ENCODE measurements around the gene RALGAPA1. TPM values are rescaled to one million over a fixed set of nuclear protein-coding genes. Genes with fewer than 3 reads are reported as not detected.
A peak's percentile ranks its signal among the peaks of the same experiment; 100 is the strongest.
"Not testable (repeated sequence)": the region's sequence is repeated elsewhere in the genome, so short reads cannot be mapped to it uniquely, and the experiment has no call there.

Gene RALGAPA1
- total RNA-seq, 1 donor from 2014 or later: 83.5 TPM

DNA sequence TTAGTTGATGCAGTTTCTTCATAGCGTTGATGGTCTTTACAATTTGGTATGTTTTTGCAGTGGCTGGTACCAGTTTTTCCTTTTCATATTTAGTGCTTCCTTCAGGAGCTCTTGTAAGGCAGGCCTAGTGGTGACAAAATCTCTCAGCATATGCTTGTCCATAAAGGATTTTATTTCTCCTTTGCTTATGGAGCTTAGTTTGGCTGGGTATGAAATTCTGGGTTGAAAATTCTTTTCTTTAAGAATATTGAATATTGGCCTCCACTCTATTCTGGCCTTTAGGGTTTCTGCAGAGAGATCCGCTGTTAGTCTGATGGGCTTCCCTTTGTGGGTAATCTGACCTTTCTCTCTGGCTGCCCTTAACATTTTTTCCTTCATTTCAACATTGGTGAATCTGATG lies 33.1 kb upstream of the RALGAPA1 start:
- not testable (repeated sequence) for H3K27ac ChIP-seq (ENCODE audit: low read depth, low read length); H3K9ac ChIP-seq (ENCODE audit: low read depth in 1 of 3, low read length in 3 of 3); H3K9me3 ChIP-seq (ENCODE audit: control insufficient read depth in 3 of 3, low read length in 3 of 3); H3K4me1 ChIP-seq (ENCODE audit: control insufficient read depth in 3 of 3, insufficient read depth in 3 of 3, low read length in 3 of 3); H3K4me3 ChIP-seq (ENCODE audit: low read length in 3 of 3); H3K27me3 ChIP-seq (ENCODE audit: control insufficient read depth in 3 of 3, insufficient read depth in 3 of 3, low read length in 3 of 3)
- peaks cover 6 to 16% (median 8%) of the 10 kb centered on the region in 3 donors for H3K36me3 ChIP-seq (ENCODE audit: control insufficient read depth in 3 of 3, insufficient read depth in 3 of 3, low read length in 3 of 3)

- H3K27me3 ChIP-seq (ENCODE audit: control insufficient read depth in 3 of 3, insufficient read depth in 3 of 3, low read length in 3 of 3); H3K4me1 ChIP-seq (ENCODE audit: control insufficient read depth in 3 of 3, insufficient read depth in 3 of 3, low read length in 3 of 3); H3K9me3 ChIP-seq (ENCODE audit: control insufficient read depth in 3 of 3, low read length in 3 of 3); H3K4me3 ChIP-seq (ENCODE audit: low read length in 3 of 3); H3K9ac ChIP-seq (ENCODE audit: low read depth in 1 of 3, low read length in 3 of 3); H3K27ac ChIP-seq (ENCODE audit: low read depth, low read length): not testable (repeated sequence)
- H3K36me3 ChIP-seq (ENCODE audit: control insufficient read depth in 3 of 3, insufficient read depth in 3 of 3, low read length in 3 of 3): peaks cover 6 to 18% (median 8%) of the 10 kb centered on the region in 3 donors
These were observed 32.6 kb upstream of the RALGAPA1 start for GRCh38 chr14:35841704-35842103.

- Histone ChIP-seq H3K27ac (ENCODE audit: low read depth, low read length) (no peak overlapping the region), H3K9ac (ENCODE audit: low read depth in 1 of 3, low read length in 3 of 3) (no peak overlapping the region), H3K4me1 (ENCODE audit: control insufficient read depth in 3 of 3, insufficient read depth in 3 of 3, low read length in 3 of 3) (no peaks in the 10 kb centered on the region), H3K36me3 (ENCODE audit: control insufficient read depth in 3 of 3, insufficient read depth in 3 of 3, low read length in 3 of 3) (peaks cover 5 to 21% (median 19%) of the 10 kb centered on the region in 3 donors), H3K27me3 (ENCODE audit: control insufficient read depth in 3 of 3, insufficient read depth in 3 of 3, low read length in 3 of 3) (no peaks in the 10 kb centered on the region), H3K4me3 (ENCODE audit: low read length in 3 of 3) (no peak overlapping the region), H3K9me3 (ENCODE audit: control insufficient read depth in 3 of 3, low read length in 3 of 3) (no peaks in the 10 kb centered on the region)
These were observed 26.3 kb upstream of the RALGAPA1 start for GRCh38 chr14:35835208-35835982.

- peaks cover 5 to 13% (median 5%) of the 10 kb centered on the region in 3 donors for H3K36me3 ChIP-seq (ENCODE audit: control insufficient read depth in 3 of 3, insufficient read depth in 3 of 3, low read length in 3 of 3)
- H3K9me3 ChIP-seq (ENCODE audit: control insufficient read depth in 3 of 3, low read length in 3 of 3): no peaks in the 10 kb centered on the region
- peak overlapping the region in 1 of 3 donors; percentile 4 for H3K9ac ChIP-seq (ENCODE audit: low read depth in 1 of 3, low read length in 3 of 3)
- no peaks in the 10 kb centered on the region for H3K27me3 ChIP-seq (ENCODE audit: control insufficient read depth in 3 of 3, insufficient read depth in 3 of 3, low read length in 3 of 3)
- H3K4me3 ChIP-seq (ENCODE audit: low read length in 3 of 3): no peak overlapping the region
- H3K27ac ChIP-seq (ENCODE audit: low read depth, low read length): no peak overlapping the region
- H3K4me1 ChIP-seq (ENCODE audit: control insufficient read depth in 3 of 3, insufficient read depth in 3 of 3, low read length in 3 of 3): peaks cover 0 to 8% (median 5%) of the 10 kb centered on the region in 3 donors
These were observed 20.4 kb upstream of the RALGAPA1 start for GRCh38 chr14:35829449-35829848.

DNA sequence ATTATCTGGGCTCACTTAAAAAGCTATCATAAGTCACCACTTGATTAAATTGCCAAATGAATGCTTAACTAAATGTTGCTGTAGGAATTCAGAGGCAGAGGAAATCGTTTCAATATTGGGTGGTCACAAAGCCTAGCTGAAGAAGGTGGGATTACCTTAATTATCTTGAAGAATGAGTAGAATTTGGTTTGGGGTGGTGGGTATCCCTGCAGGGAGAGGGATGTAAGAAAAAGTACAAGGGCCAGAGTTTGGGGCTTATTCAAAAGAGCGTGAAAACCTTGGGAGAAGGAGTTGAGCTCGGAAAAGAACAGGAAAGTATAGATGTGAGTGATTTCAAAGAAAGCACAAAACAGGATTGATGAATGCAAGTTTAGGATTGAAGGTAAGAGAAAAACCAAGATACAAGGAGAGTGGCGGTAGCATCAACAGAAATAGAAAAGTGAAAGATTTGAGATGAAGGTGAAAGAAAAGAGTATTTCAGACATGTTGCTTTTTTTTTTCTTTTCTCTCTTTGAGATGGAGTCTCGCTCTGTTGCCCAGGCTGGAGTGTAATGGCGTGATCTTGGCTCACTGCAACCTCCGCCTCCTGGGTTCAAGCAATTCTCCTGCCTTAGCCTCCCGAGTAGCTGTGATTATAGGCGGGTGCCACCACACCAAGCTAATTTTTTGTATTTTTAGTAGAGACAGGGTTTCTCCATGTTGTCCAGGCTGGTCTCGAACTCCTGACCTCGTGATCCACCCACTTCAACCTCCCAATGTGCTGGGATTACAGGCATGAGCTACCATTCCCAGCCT lies 18.8 kb upstream of the RALGAPA1 start:
- H3K36me3 ChIP-seq (ENCODE audit: control insufficient read depth in 3 of 3, insufficient read depth in 3 of 3, low read length in 3 of 3): peaks cover 5 to 6% (median 5%) of the 10 kb centered on the region in 3 donors
- H3K4me3 ChIP-seq (ENCODE audit: low read length in 3 of 3): peak overlapping the region in 1 of 3 donors; percentile 18
- no peak overlapping the region for H3K9ac ChIP-seq (ENCODE audit: low read depth in 1 of 3, low read length in 3 of 3)

GRCh38 chr14:35826952-35827416 lies 17.9 kb upstream of the RALGAPA1 start:
- H3K4me1 ChIP-seq (ENCODE audit: control insufficient read depth in 3 of 3, insufficient read depth in 3 of 3, low read length in 3 of 3): peaks cover 0 to 8% (median 5%) of the 10 kb centered on the region in 3 donors
- no peaks in the 10 kb centered on the region for H3K27me3 ChIP-seq (ENCODE audit: control insufficient read depth in 3 of 3, insufficient read depth in 3 of 3, low read length in 3 of 3)
- H3K9me3 ChIP-seq (ENCODE audit: control insufficient read depth in 3 of 3, low read length in 3 of 3): no peaks in the 10 kb centered on the region
- H3K27ac ChIP-seq (ENCODE audit: low read depth, low read length): peak overlapping the region; percentile 96
- H3K36me3 ChIP-seq (ENCODE audit: control insufficient read depth in 3 of 3, insufficient read depth in 3 of 3, low read length in 3 of 3): peaks cover 5 to 6% (median 5%) of the 10 kb centered on the region in 3 donors
- H3K4me3 ChIP-seq (ENCODE audit: low read length in 3 of 3): peak overlapping the region; percentile 92 to 100 (median 96)
- peak overlapping the region; percentile 64 to 99 (median 98) for H3K9ac ChIP-seq (ENCODE audit: low read depth in 1 of 3, low read length in 3 of 3)

More for the DNA sequence above, 18.8 kb upstream of the RALGAPA1 start:
- Histone ChIP-seq H3K27ac (ENCODE audit: low read depth, low read length) (no peak overlapping the region), H3K4me1 (ENCODE audit: control insufficient read depth in 3 of 3, insufficient read depth in 3 of 3, low read length in 3 of 3) (peaks cover 0 to 8% (median 5%) of the 10 kb centered on the region in 3 donors), H3K9me3 (ENCODE audit: control insufficient read depth in 3 of 3, low read length in 3 of 3) (no peaks in the 10 kb centered on the region), H3K27me3 (ENCODE audit: control insufficient read depth in 3 of 3, insufficient read depth in 3 of 3, low read length in 3 of 3) (no peaks in the 10 kb centered on the region)

DNA sequence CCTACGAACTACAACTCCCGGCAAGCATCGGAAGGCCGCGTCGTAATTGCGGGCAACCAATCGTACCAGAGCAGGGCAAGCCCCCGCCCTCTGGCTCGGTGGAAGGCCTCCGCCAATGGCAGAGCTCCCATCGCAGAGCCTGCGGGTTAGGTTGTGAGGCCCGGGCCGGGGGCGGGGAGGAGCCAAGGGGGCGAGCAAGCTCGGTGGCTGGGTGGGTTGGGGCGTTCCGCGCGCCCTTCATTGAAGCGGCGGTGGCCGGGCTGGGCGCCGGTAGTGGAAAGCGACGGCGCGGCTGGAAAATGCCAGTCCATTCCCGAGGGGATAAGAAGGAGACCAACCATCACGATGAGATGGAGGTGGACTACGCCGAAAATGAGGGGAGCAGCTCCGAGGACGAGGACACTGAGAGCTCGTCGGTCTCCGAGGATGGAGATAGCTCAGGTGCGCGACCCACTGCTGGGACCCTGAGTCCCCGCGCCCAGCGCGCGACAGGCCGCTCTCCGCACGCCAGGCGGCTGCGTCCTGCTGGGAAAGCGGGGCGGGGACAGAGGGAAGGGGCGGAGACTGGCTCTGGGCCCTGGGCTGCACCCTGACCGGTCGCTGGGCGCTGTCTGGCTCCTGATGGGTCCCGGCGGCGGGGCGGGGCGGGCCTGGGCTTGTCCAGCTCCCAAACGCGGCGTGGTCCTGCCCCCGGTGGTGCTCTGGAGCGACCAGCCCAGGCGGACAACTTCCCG lies 17.3 kb upstream of the RALGAPA1 start, which contains the start of gene BRMS1L:
Gene BRMS1L, plus strand, starts transcription at position 121 of the 734 bp plus-strand sequence. Its CDS starts 179 bp downstream, at position 300.
- Histone ChIP-seq H3K9me3 (ENCODE audit: control insufficient read depth in 3 of 3, low read length in 3 of 3) (no peaks in the 10 kb centered on the region), H3K4me1 (ENCODE audit: control insufficient read depth in 3 of 3, insufficient read depth in 3 of 3, low read length in 3 of 3) (peaks cover 0 to 8% (median 5%) of the 10 kb centered on the region in 3 donors), H3K4me3 (ENCODE audit: low read length in 3 of 3) (peak within 1 kb of the TSS; percentile 92 to 100 (median 96)), H3K36me3 (ENCODE audit: control insufficient read depth in 3 of 3, insufficient read depth in 3 of 3, low read length in 3 of 3) (peaks cover 0 to 2% (median under 1%) of the 10 kb centered on the region in 3 donors), H3K9ac (ENCODE audit: low read depth in 1 of 3, low read length in 3 of 3) (peak within 1 kb of the TSS; percentile 89 to 99 (median 98)), H3K27ac (ENCODE audit: low read depth, low read length) (peak within 1 kb of the TSS; percentile 96), H3K27me3 (ENCODE audit: control insufficient read depth in 3 of 3, insufficient read depth in 3 of 3, low read length in 3 of 3) (no peaks in the 10 kb centered on the region)

DNA sequence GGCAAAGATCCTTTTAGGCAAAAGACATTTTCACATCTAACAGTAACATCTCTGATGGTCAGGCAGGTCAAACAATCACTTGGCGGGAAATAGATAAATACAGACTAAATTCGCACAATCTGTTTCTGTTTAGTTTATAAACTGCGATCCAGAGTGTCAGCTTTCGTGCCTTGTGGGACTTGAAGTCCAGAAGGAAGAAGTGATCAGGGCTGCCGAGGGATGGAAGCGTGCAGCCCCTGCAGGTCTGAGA lies 16.8 kb upstream of the RALGAPA1 start:
- H3K9me3 ChIP-seq (ENCODE audit: control insufficient read depth in 3 of 3, low read length in 3 of 3): no peaks in the 10 kb centered on the region
- peak overlapping the region; percentile 92 to 100 (median 96) for H3K4me3 ChIP-seq (ENCODE audit: low read length in 3 of 3)
- H3K9ac ChIP-seq (ENCODE audit: low read depth in 1 of 3, low read length in 3 of 3): peak overlapping the region; percentile 75 to 98 (median 89)
- H3K36me3 ChIP-seq (ENCODE audit: control insufficient read depth in 3 of 3, insufficient read depth in 3 of 3, low read length in 3 of 3): no peaks in the 10 kb centered on the region
- H3K4me1 ChIP-seq (ENCODE audit: control insufficient read depth in 3 of 3, insufficient read depth in 3 of 3, low read length in 3 of 3): peaks cover 0 to 8% (median 5%) of the 10 kb centered on the region in 3 donors
- H3K27me3 ChIP-seq (ENCODE audit: control insufficient read depth in 3 of 3, insufficient read depth in 3 of 3, low read length in 3 of 3): no peaks in the 10 kb centered on the region
- H3K27ac ChIP-seq (ENCODE audit: low read depth, low read length): no peak overlapping the region

DNA sequence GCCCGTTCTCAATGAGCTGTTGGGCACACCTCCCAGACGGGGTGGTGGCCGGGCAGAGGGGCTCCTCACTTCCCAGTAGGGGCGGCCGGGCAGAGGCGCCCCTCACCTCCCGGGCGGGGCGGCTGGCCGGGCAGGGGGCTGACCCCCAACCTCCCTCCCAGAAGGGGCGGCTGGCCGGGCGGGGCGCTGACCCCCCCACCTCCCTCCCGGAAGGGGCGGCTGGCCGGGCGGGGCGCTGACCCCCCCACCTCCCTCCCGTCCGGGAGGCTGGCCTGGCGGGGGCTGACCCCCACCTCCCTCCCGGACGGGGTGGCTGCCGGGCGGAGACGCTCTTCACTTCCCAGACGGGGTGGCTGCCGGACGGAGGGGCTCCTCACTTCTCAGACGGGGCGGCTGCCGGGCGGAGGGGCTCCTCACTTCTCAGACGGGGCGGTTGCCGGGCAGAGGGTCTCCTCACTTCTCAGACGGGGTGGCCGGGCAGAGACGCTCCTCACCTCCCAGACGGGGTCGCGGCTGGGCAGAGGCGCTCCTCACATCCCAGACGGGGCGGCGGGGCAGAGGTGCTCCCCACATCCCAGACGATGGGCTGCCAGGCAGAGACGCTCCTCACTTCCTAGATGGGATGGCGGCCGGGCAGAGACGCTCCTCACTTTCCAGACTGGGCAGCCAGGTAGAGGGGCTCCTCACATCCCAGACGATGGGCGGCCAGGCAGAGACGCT lies 15.5 kb upstream of the RALGAPA1 start:
- H3K4me3 ChIP-seq (ENCODE audit: low read length in 3 of 3); H3K9ac ChIP-seq (ENCODE audit: low read depth in 1 of 3, low read length in 3 of 3); H3K27me3 ChIP-seq (ENCODE audit: control insufficient read depth in 3 of 3, insufficient read depth in 3 of 3, low read length in 3 of 3); H3K4me1 ChIP-seq (ENCODE audit: control insufficient read depth in 3 of 3, insufficient read depth in 3 of 3, low read length in 3 of 3); H3K27ac ChIP-seq (ENCODE audit: low read depth, low read length); H3K9me3 ChIP-seq (ENCODE audit: control insufficient read depth in 3 of 3, low read length in 3 of 3); H3K36me3 ChIP-seq (ENCODE audit: control insufficient read depth in 3 of 3, insufficient read depth in 3 of 3, low read length in 3 of 3): not testable (repeated sequence)

All from skeletal muscle tissue (tissue), 4 donors.